ACHN (cell line): Measurements from ENCODE around the gene GTF2A2.
"Not testable (repeated sequence)": the region's sequence is repeated elsewhere in the genome, so short reads cannot be mapped to it uniquely, and the experiment has no call there.

Experiments
- DNase-seq: peaks from one replicate; pipeline ENCODE4 v3.0.0-alpha.2; 2015
- in situ Hi-C: cut with HindIII; loops from 2 replicates; pipeline ENCODE4 v1.10.0; 2017; ENCODE audit warnings: low sequenced_read_pairs, low pct_ligation_motif_present, low pct_unique_long_range_greater_than_20kb

The GTF2A2 gene

DNA sequence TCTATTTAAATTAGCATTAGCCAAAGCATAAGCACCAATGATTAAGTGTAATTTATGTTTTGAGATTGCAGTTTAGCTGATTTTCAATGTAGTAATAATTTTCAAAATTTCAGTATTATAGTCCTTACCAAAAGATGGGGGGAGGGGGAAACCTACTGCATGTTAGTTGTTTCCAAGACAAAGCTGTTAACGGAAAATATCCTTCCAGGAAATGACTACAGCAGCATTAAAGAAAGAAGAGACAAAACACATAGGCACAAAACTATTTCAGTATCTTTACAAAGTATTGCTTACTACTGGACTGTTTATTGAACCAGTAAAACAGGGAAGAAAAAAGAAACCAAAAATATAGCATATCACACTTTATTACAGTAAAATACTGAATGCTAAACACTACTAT, 21.3 kb upstream of the GTF2A2 start:
- in situ Hi-C loops, result no loop called here
- no peak for DNase-seq

DNA sequence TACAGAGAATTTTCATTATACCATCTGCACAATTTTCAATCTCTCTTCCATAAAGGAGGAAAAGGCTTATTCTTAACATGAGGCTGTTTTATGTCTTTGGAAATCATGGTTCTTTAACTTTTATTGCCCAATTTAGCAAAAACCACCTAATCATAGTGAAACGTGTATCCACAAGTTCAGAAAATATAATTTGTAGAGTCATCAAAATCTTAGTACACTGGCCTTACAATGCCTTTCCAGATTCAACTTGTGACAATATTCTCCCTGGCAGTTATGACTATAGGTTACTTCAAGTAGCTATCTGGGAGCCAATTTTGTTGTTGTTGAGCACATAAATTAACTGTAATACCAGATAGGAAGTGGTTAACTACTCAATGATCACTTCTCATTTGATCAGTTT, 20.9 kb upstream of the GTF2A2 start:
- in situ Hi-C loops, result no loop called here
- DNase-seq, result no peak

DNA sequence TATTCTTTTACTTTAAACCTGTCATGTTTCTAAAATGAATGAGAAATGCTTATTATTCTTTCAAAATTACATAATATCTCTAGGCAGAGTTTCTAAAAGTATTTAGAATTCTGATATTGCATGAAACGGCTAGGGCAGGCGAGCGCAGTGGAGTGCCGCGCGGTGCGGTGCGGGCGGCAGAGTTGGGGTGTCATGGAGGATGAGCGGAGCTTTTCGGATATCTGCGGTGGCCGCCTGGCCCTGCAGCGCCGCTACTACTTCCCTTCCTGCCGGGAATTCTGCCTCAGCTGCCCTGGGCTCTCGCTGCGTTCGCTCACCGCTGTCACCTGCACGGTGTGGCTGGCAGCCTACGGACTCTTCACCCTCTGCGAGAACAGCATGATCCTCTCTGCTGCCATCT, 19.2 kb upstream of the GTF2A2 start:
- no peak for DNase-seq
- in situ Hi-C loops, result no loop called here

DNA sequence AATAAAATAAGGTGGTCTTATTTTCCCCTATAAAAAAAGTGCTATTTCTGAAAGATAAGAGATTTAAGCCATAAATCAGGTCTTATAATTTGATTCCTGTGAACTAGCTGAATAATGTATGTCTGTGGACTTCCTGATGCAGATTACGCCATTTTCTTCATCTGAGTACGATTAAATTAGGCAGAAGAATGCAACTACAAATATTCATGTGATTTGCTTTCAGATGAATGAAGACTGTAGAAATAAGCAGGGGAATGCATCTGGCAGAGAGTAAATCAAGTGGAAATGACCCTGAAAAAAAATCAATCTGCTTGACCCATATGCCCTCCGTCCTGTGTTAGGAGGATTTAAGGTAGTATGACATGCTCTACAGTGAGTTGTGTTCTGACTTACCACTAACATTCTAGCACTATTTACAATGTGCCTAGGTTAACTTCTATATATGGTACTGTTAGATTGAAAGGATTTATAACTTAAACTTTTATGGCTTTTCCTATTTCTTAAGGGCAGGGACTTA, 17.1 kb upstream of the GTF2A2 start:
- in situ Hi-C loops, result no loop called here
- no peak for DNase-seq

GRCh38 chr15:59668556-59668955, 11.2 kb upstream of the GTF2A2 start:
- in situ Hi-C loops, result no loop called here
- no peak for DNase-seq

GRCh38 chr15:59662260-59662659, 4.9 kb upstream of the GTF2A2 start:
- in situ Hi-C loops, result no loop called here
- DNase-seq, result no peak

GRCh38 chr15:59659366-59659765, 2.1 kb upstream of the GTF2A2 start:
- no peak for DNase-seq
- in situ Hi-C loops, result no loop called here

- no peak for DNase-seq
- in situ Hi-C loops, result no loop called here
Measured at GRCh38 chr15:59657635-59658125, 365 bp upstream of the GTF2A2 start.

DNA sequence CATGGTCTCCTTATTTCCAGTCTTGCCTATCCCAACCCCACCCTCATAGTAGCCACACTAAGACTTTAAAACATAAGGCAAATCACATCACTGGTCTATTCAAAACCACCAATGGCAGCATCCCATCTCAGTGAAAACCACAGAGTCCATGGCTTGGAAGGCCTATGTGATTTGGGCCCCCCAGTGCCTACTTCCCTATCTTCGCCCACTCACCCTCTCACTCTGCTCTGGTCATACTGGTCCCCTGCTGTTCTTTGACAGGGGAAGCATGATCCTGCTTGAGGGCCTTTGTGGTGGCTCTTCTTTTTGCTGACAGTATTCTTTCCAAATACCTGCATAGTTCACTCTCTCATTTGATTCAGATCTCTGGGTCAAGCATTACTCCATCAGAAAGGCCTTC, 3.3 kb downstream of the GTF2A2 start:
- DNase-seq, result no peak
- in situ Hi-C loops, result no loop called here

DNA sequence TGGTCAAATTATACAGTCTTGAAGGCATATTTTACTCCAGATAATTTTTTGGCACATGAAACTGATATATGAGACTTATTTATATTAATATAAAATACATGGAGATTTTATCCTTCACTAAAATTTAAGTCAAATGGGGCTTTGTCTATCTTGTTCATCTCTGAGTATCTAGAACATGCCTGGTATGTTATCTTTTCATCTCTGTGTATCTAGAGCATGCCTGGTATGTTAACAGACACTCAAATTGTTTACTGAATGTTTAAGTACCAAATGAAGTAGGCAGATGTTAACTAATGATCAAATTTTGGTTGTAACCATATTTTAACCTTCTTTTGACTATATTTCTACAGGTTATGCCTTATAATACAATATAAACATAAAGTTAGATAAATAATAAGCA, 7.7 kb downstream of the GTF2A2 start:
- in situ Hi-C loops, result no loop called here
- no peak for DNase-seq

- in situ Hi-C loops, result no loop called here
- DNase-seq, result no peak
Measured at GRCh38 chr15:59647085-59647484, 10.2 kb downstream of the GTF2A2 start.

DNA sequence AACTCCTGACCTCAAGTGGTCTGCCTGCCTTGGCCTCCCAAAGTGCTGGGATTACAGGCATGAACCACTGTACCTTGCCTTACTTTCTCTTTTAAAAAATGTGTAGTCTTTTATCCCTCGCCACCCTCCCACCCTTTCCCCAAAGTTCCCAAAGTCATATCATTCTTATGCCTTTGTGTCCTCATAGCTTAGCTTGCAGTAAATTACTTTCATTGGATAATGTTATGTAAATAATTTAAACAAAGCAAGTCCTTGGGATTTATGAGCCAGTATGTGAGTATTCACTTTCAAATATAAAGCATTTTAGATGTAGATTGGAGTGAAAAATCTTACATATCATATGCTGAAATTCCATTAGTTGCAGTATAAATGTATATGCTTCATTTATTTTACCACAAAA, 11.0 kb downstream of the GTF2A2 start:
- in situ Hi-C loops, result no loop called here
- no peak for DNase-seq

DNA sequence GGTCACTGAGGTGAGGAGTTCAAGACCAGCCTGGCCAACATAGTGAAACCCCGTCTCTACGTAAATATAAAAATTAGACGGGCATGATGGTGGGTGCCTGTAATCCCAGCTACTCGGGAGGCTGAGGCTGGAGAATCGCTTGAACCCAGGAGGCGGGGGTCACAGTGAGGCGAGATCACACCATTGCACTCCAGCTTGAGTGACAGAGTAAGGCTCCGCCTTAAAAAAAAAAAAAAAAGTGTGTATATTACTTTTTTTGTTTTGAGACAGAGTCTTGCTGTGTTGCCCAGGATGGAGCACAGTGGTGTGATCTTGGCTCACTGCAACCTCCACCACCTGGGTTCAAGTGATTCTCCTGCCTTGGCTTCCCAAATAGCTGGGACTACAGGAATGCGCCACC, 11.5 kb downstream of the GTF2A2 start:
- in situ Hi-C loops, DNase-seq: not testable (repeated sequence)

DNA sequence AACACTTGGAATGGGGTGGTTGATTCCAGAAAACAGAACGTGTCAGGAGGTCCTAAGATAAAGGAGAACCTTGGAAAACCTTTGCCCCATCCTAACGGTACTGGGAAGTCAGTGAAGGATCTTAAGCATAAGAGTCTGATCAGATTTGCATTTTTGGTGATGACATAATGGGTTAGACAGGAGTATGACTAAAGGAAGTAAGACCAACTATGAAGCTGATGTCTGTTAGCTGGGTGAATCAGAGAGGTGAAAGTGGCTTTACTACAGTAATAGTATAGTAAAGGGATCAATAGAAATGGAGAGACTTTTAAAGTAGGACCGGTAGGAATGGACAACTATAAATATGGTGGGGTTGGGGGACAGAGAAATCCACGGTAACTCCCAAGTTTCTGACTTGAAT, 12.6 kb downstream of the GTF2A2 start:
- in situ Hi-C loops, result no loop called here
- no peak for DNase-seq

GRCh38 chr15:59642351-59642750, 15.0 kb downstream of the GTF2A2 start:
- in situ Hi-C loops, result no loop called here
- DNase-seq, result no peak

DNA sequence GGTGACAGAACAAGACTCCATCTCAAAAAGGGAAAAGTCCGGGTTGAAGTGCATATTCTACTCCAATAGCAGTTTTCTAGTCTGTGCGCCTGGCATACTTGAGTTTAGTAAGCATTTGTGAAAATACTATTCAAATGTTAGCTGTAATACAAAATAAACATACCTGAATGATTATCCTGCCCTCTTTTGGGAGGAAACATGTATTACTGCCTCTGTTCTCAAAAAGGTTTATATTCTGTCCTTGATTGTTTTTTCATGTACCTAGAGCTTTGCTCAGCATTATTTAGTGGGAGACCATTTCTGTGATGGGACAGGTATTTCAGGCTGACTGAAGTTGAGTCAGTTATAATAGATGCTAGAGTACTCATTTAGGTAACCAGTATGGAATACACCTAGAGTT, 19.8 kb downstream of the GTF2A2 start:
- in situ Hi-C loops, DNase-seq: not testable (repeated sequence)

DNA sequence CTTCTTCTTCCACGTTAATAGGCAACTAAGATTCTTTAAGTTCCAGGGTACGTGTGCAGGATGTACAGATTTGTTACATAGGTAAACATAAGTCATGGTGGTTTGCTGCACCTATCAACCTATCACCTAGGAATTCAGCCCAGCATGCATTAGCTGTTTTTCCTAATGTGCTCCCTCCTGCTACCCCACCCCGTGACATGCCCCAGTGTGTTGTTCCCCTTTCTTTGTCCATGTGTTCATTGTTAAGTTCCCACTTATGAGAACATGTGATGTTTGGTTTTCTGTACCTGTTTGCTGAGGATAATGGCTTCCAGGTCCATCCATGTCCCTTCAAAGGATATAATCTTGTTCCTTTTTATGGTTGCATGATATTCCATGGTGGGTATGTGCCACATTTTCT, 21.1 kb downstream of the GTF2A2 start:
- no peak for DNase-seq
- in situ Hi-C loops, result no loop called here

DNA sequence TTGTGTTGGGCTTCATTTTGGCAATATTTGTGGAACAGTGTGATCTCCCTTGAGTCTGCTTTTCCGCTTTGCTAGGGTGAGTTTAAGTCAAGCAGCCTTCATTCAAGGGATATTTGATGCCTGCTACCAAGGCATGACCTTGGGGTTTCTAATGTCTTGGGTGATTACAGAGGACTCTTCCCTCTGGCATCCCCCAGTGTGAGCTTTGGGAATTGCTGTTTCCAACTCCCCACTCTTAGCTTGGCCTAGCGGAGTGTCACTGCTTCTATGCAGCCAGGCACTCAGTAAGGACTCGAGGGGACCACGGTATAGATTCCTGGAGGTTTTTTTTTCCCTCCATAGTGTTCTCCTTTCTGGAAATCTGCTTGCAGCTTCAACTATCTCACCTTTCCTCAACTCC, 24.6 kb downstream of the GTF2A2 start:
- in situ Hi-C loops, result no loop called here
- DNase-seq, result peak; percentile 50

DNA sequence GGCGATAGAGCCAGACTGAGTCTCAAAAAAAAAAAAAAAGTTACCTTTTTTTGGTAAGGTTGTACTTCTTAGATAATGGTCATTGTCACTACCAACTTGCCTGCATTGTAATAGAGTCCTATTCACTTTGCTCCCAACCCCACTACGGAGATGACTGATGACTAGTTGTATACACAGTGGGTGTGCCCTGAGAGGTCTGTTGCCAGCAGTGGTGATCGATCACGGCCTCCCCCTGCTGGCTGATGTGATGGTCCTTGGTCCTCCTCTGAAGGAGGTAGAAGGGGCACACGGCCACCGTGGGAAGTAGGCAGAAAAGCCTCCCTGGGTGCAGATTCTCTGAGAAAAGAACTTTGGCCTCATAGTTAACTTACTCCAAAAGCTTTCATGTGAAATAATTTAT, 35.0 kb downstream of the GTF2A2 start:
- in situ Hi-C loops, result no loop called here
- DNase-seq, result peak; percentile 9

DNA sequence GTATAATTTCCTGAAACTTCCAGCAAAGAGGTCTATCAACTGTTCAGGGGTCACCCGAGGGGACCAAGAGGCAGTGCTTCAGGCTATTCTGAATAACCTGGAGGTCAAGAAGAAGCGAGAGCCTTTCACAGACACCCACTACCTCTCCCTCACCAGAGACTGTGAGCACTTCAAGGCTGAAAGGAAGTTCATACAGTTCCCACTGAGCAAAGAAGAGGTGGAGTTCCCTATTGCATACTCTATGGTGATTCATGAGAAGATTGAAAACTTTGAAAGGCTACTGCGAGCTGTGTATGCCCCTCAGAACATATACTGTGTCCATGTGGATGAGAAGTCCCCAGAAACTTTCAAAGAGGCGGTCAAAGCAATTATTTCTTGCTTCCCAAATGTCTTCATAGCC, 38.9 kb downstream of the GTF2A2 start:
- in situ Hi-C loops, result no loop called here
- no peak for DNase-seq

- in situ Hi-C loops, result no loop called here
- DNase-seq, result peak; percentile 22
Measured at GRCh38 chr15:59616379-59616778, 40.9 kb downstream of the GTF2A2 start.
